ENCODE results near the gene DGKI. TPM values are rescaled to one million over a fixed set of nuclear protein-coding genes. Genes with fewer than 3 reads are reported as not detected.

DGKI gene
- total RNA-seq, 1 donor: 4.7 TPM

DNA sequence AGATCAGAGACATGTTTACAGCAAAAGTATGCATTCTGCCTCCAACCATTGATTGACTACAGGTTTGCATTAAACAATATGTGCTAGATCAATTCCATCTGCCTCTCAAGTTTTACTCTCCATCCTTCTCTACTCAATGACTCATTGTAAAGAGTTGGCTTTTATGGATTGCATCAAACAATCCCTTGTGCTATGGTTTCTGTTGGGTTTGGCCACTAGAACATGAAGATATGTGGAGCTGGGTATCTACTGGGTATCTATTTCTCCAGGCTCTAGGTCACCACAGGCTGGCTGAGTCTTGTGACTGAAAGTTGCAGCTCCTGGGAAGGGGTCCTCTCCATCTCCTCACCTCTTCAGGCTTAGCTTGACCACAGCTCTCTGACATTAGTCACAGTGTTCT lies 204.7 kb downstream of the DGKI start:
- no peak overlapping the region for H3K4me3 ChIP-seq (ENCODE audit: low read depth, low read length)
- TF ChIP-seq, protein P1, sequence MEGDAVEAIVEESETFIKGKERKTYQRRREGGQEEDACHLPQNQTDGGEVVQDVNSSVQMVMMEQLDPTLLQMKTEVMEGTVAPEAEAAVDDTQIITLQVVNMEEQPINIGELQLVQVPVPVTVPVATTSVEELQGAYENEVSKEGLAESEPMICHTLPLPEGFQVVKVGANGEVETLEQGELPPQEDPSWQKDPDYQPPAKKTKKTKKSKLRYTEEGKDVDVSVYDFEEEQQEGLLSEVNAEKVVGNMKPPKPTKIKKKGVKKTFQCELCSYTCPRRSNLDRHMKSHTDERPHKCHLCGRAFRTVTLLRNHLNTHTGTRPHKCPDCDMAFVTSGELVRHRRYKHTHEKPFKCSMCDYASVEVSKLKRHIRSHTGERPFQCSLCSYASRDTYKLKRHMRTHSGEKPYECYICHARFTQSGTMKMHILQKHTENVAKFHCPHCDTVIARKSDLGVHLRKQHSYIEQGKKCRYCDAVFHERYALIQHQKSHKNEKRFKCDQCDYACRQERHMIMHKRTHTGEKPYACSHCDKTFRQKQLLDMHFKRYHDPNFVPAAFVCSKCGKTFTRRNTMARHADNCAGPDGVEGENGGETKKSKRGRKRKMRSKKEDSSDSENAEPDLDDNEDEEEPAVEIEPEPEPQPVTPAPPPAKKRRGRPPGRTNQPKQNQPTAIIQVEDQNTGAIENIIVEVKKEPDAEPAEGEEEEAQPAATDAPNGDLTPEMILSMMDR (IDR thresholded peaks at IDR 0.05; ENCODE audit: insufficient read depth, low read length): no peak
- no peak for DNase-seq (ENCODE audit: low read depth)

GRCh38 chr7:137636376-137636775 lies 210.4 kb downstream of the DGKI start:
- no peak for DNase-seq (ENCODE audit: low read depth)
- no peak overlapping the region for H3K4me3 ChIP-seq (ENCODE audit: low read depth, low read length)
- TF ChIP-seq, protein P1 (IDR thresholded peaks at IDR 0.05; ENCODE audit: insufficient read depth, low read length): no peak

GRCh38 chr7:137635874-137636273 lies 210.9 kb downstream of the DGKI start:
- TF ChIP-seq, protein P1 (IDR thresholded peaks at IDR 0.05; ENCODE audit: insufficient read depth, low read length): no peak

DNA sequence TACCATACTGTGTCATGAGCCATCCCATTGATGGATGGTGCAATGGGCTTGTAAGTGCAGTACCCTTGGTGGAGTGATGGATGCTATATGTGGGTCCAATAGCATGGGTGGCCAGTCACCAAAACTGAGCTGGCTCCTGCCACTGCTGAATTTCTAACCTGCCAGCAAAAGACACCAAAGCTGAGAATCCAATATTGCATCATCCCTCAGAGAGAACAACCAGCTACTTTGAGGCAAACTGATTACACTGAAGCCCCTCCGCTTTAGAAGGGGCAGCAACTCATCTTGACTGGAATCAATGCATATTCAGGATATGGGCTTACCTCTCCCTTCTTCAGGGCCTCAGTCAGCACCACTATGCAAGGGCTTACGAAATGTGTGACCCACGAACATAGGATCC lies 211.6 kb downstream of the DGKI start:
- no peak for DNase-seq (ENCODE audit: low read depth)
- TF ChIP-seq, protein P1 (IDR thresholded peaks at IDR 0.05; ENCODE audit: insufficient read depth, low read length): no peak
- no peak overlapping the region for H3K4me3 ChIP-seq (ENCODE audit: low read depth, low read length)

More at GRCh38 chr7:137635874-137636273, 210.9 kb downstream of the DGKI start:
- DNase-seq (ENCODE audit: low read depth): no peak
- no peak overlapping the region for H3K4me3 ChIP-seq (ENCODE audit: low read depth, low read length)

GRCh38 chr7:137634356-137634755 lies 212.4 kb downstream of the DGKI start:
- TF ChIP-seq, protein P1 (IDR thresholded peaks at IDR 0.05; ENCODE audit: insufficient read depth, low read length): no peak
- no peak overlapping the region for H3K4me3 ChIP-seq (ENCODE audit: low read depth, low read length)
- no peak for DNase-seq (ENCODE audit: low read depth)

DNA sequence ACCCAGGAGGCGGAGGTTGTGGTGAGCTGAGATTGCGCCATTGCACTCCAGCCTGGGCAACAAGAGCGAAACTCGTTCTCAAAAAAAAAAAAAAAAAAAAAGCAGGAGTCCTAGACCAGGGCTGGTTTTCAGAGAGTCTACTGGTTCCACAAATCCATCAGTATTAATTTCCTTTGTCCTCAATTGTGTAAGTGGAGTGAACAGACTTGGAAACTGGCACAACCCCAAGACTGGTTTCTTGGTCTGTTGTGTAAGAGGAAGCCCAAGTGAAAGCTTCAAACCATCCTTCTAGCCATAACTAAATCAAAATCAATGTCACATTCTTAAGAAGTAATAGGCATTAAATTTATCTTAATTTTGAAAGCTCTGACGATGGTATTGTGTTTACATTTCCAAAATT lies 213.6 kb downstream of the DGKI start:
- H3K4me3 ChIP-seq (ENCODE audit: low read depth, low read length): no peak overlapping the region
- TF ChIP-seq, protein P1 (IDR thresholded peaks at IDR 0.05; ENCODE audit: insufficient read depth, low read length): no peak
- DNase-seq (ENCODE audit: low read depth): peak; percentile 43

DNA sequence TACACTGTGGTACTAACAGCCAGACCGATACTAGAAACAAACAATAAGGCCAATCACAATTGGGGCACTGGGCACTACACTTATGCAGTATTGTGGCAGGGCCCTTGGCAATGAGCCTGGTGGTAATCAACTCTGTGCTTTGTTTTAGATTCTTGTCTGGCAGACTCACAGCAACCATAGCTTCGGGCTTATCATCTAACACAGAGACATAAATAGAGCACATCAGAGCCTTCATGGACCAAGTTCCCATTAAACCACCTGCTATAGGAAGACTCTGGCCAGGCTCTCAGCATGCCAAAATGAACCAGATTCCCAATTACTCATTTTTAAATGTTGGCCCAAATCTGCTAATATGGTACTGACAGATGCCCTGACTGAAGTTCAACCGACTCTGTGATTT lies 218.6 kb downstream of the DGKI start:
- DNase-seq (ENCODE audit: low read depth): peak; percentile 12
- no peak overlapping the region for H3K4me3 ChIP-seq (ENCODE audit: low read depth, low read length)
- TF ChIP-seq, protein P1 (IDR thresholded peaks at IDR 0.05; ENCODE audit: insufficient read depth, low read length): no peak

Measured in fibroblast of the aortic adventitia (primary cell).